C1 segment of cervical spinal cord (tissue), 14 donors: ENCODE data around the gene ITPRIPL1.
A peak's percentile ranks its signal among the peaks of the same experiment; 100 is the strongest.

Experiments
- DNase-seq, 14 donors: peaks; one replicate each; lab custom pipeline; 2025; lab: John Stamatoyannopoulos, UW

Gene ITPRIPL1

GRCh38 chr2:96353606-96354101 lies 28.5 kb downstream of the ITPRIPL1 start:
- no peak for DNase-seq

GRCh38 chr2:96354492-96354891 lies 29.4 kb downstream of the ITPRIPL1 start:
- DNase-seq = no peak

- DNase-seq = no peak
Measured at GRCh38 chr2:96356889-96357288, 31.8 kb downstream of the ITPRIPL1 start.

- DNase-seq = peak in 12 of 14 donors; percentile 18 to 74 (median 59)
Measured at GRCh38 chr2:96359310-96359709, 34.2 kb downstream of the ITPRIPL1 start.

DNA sequence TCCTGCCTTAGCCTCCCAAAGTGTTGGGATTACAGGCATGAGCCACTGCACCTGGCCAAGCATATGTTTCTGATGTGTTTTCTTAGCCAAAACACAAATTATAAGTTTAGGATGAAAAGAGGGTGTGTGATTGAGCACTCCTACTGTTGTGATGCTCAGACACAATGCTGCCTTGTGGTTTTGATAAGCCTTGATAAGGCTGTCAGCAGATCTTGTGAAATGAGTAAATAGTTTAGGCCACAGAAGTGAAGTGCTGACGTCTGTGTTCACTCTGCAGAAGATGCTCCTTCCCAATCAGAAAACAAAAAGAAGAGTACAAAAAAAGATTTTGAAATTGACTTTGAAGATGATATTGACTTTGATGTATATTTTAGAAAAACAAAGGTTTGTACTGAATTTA lies 34.7 kb downstream of the ITPRIPL1 start:
- no peak for DNase-seq

DNA sequence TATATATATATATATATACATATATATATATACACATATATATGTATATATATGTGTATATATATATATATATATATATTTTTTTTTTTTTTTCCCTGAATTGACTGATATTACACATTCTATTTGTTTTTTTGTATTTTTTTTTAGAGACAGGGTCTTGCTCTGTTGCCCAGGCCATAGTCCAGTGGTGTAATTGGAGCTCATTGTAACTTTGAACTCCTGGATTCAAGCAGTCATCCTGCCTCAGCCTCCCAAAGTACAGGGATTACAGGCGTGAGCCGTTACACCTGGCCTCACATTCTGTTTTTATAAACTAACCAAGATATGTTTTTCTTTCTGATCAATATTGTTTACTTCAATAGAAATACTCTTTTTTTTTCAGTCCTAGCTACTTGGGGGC lies 36.6 kb downstream of the ITPRIPL1 start:
- no peak for DNase-seq

DNA sequence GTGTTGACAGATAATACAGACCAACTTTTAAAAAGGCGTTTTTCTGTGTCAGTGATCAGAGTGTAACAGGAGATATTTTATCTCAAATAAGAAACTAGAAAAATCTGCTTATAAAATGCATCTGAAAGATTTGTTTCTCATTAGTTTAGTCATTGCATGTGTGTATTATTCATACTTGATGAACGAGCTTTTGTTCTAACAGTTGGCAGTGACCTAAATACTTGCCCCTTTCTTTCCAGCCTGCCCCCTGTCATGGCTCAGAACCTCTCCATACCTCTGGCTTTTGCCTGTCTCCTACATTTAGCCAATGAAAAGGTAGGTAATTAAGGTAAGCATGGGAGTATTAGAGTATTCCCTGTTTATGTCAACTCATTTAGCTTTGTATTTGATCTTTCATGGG lies 44.1 kb downstream of the ITPRIPL1 start:
- DNase-seq = no peak

DNA sequence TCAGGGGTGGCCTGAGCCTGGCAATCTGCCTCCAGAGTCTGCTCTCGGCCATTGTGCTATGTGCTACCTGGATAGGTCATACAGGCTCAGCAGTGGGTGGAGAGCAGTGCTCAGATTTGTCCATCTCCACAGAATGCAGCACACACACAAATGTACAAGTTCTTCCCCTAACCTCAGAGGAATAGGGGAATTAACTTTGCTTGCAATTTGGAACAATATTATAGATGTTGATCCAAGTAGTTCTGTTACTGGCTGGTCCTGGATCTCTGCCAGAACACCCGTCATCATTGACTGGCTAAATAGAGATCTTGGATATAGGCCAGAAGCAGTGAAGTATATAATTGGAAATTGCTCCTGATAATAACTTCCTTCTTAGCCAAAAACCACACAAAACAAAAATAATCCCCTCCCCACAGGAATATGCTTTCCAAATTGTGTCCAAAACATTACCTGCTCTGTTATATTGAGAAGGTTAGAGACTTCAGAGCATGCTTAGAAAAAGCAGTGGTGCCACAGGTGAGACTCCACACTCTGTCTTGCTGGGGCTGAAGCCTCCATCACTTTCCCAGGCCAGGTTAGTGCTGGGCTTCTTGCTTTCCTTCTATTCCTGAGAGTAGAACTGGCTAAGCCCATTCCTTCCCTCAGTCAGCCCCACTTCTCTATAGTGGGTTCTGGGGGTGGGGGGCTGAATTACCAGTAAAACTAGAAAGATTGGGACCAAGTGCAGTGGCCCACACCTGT lies 49.3 kb downstream of the ITPRIPL1 start:
- DNase-seq = no peak
